NT2/D1 (cell line): ENCODE data around the gene TXLNG.

Experiments
- DNase-seq: peaks from one replicate; pipeline ENCODE4 v3.0.0-alpha.2; 2011; ENCODE audit warnings: low read depth, low spot score
- H3K27me3 ChIP-seq: 2 replicates; pipeline ENCODE4 v1.6.0; 2011; ENCODE audit warnings: mild to moderate bottlenecking; ENCODE audit not compliant: insufficient read length, insufficient read depth
- H3K36me3 ChIP-seq: 2 replicates; pipeline ENCODE4 v1.6.1; 2011; ENCODE audit warnings: mild to moderate bottlenecking, low read length, mixed read lengths; ENCODE audit not compliant: insufficient read depth, insufficient read length
- H3K4me1 ChIP-seq: 2 replicates; pipeline ENCODE4 v1.5.1; 2011; ENCODE audit not compliant: insufficient read depth, insufficient read length
- H3K4me3 ChIP-seq: 2 replicates; pipeline ENCODE4 v1.5.1; 2011; ENCODE audit warnings: low read depth; ENCODE audit not compliant: insufficient read length
- H3K9ac ChIP-seq: 2 replicates; pipeline ENCODE4 v1.6.0; 2011; ENCODE audit warnings: low read depth; ENCODE audit not compliant: insufficient read length
- H3K9me3 ChIP-seq: 2 replicates; pipeline ENCODE4 v1.5.1; 2011; ENCODE audit warnings: mild to moderate bottlenecking, low read length; ENCODE audit not compliant: insufficient read depth
- SUZ12 ChIP-seq: IDR thresholded peaks from 2 replicates; pipeline ENCODE4 v1.6.1; 2011; ENCODE audit not compliant: insufficient read length, insufficient read depth; ENCODE audit errors: extremely low read depth
- YY1 ChIP-seq: IDR thresholded peaks from 2 replicates; pipeline ENCODE4 v1.6.1; 2011; ENCODE audit not compliant: insufficient read length, insufficient read depth
- ZNF274 ChIP-seq: IDR thresholded peaks from 2 replicates; pipeline ENCODE4 v1.6.1; 2011; ENCODE audit warnings: mild to moderate bottlenecking, low read depth, low read length

Gene TXLNG

DNA sequence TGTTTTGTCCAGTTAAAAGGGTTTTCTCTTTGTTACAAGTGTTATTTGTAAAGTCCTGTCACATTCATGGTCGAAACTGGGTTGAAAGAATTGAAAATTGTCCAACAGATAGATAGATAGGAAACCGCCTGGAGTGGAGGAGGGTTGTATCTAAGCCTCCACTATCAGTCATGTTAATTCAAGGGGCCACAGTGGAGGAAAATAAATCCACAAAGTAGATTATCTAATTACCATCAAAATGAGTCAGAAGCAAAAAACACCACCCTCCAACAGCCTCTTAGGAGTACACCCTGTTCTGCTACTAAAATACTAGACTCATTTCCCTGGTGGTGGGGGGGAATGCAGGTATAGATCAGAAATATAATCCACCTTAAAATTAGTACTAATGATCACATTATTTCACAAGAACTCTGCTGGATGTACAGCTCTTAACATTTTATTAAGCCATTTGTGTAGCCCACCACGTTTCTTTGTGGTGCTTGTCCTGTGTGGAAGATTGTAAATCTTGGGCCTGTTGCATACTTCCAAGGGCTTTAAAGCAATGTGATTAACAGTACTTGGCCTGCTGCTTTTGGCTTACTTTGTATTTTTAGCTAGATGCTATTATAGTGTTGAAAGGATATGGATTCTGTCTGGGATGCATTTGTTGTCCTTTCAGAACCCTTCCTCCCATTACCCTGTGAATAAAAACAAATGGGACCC, 57.1 kb downstream of the TXLNG start:
- TF ChIP-seq YY1 (no peak), SUZ12 (no peak), ZNF274 (no peak)
- no peak for DNase-seq
- H3K9ac ChIP-seq, result no peak overlapping the region
- no peaks in the 10 kb centered on the region for H3K9me3 ChIP-seq
- H3K27me3 ChIP-seq, result no peaks in the 10 kb centered on the region
- H3K36me3 ChIP-seq, result peaks cover 82% of the 10 kb centered on the region
- no peak overlapping the region for H3K4me3 ChIP-seq
- H3K4me1 ChIP-seq, result peaks cover 2% of the 10 kb centered on the region

DNA sequence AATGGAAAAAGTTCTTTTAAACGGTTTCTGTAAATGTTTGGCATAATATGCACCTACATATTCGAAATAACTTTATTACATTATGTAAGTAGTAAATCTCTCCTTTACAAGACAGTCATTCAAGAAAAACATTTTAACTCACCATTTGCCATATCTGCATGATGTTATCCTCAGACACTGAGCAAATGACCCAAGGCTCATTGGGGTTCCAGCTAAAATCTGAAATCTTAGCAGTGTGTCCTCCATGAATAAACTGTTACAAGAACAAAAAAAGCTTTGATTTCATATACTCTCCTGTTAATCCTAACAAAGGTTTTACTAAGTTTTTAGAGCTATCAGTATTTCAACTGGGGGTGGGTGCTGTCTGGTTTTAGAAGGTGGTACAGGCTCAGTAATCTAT, 59.4 kb downstream of the TXLNG start:
- no peaks in the 10 kb centered on the region for H3K4me1 ChIP-seq
- no peak overlapping the region for H3K4me3 ChIP-seq
- TF ChIP-seq SUZ12 (no peak), YY1 (no peak), ZNF274 (no peak)
- H3K9me3 ChIP-seq, result no peaks in the 10 kb centered on the region
- H3K27me3 ChIP-seq, result no peaks in the 10 kb centered on the region
- no peak for DNase-seq
- H3K36me3 ChIP-seq, result peaks cover 83% of the 10 kb centered on the region
- no peak overlapping the region for H3K9ac ChIP-seq

- TF ChIP-seq SUZ12 (no peak), ZNF274 (no peak), YY1 (no peak)
- no peak for DNase-seq
- no peaks in the 10 kb centered on the region for H3K4me1 ChIP-seq
- H3K9ac ChIP-seq, result no peak overlapping the region
- no peaks in the 10 kb centered on the region for H3K27me3 ChIP-seq
- H3K36me3 ChIP-seq, result peaks cover 88% of the 10 kb centered on the region
- no peaks in the 10 kb centered on the region for H3K9me3 ChIP-seq
- no peak overlapping the region for H3K4me3 ChIP-seq
Measured at GRCh38 chrX:16848541-16848940, 62.3 kb downstream of the TXLNG start.

- Histone ChIP-seq H3K9me3 (0 out of 2 replicates have a peak, but pooled peaks cover 2% of the 10 kb centered on the region), H3K27me3 (no peaks in the 10 kb centered on the region), H3K9ac (no peak overlapping the region), H3K36me3 (peaks cover 80% of the 10 kb centered on the region), H3K4me3 (no peak overlapping the region), H3K4me1 (no peaks in the 10 kb centered on the region)
- DNase-seq, result no peak
- TF ChIP-seq YY1 (no peak), SUZ12 (no peak), ZNF274 (no peak)
Measured at GRCh38 chrX:16851421-16851820, 65.2 kb downstream of the TXLNG start.

GRCh38 chrX:16851827-16852226, 65.6 kb downstream of the TXLNG start:
- no peaks in the 10 kb centered on the region for H3K27me3 ChIP-seq
- peaks cover 80% of the 10 kb centered on the region for H3K36me3 ChIP-seq
- no peaks in the 10 kb centered on the region for H3K4me1 ChIP-seq
- DNase-seq, result no peak
- H3K9me3 ChIP-seq, result peaks cover 6% of the 10 kb centered on the region; the same call in 1 of the 2 replicates
- no peak for TF ChIP-seq SUZ12
- TF ChIP-seq ZNF274, result no peak
- no peak for TF ChIP-seq YY1
- no peak overlapping the region for H3K9ac ChIP-seq
- no peak overlapping the region for H3K4me3 ChIP-seq

DNA sequence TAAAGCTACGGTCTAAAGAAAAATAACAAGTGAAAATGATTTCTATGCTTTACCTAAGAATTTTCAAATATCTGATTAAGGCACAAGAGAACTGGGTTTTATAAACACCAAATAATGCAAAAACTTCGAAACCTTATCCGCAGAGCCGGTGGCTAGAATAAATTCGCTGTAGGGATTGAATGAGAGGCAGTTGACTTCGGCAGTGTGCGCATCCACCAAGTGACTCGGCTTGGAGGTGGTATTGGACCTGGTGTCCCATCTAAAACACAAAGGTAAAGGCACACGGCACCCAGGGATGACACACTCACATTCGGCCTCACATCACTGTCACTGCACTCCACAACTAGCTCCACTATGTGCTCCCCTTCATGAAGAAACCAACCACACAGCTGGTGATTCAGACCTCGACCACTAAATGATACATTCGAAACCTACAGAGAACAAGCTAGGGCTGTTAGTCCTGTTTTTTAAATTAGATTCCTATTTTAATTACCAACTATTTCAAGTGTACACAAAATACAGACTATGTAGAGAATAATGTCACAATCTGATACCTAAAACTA, 66.4 kb downstream of the TXLNG start:
- no peaks in the 10 kb centered on the region for H3K27me3 ChIP-seq
- H3K9ac ChIP-seq, result no peak overlapping the region
- H3K4me1 ChIP-seq, result no peaks in the 10 kb centered on the region
- peaks cover 15% of the 10 kb centered on the region for H3K9me3 ChIP-seq
- TF ChIP-seq ZNF274, result no peak
- no peak for TF ChIP-seq YY1
- TF ChIP-seq SUZ12, result no peak
- H3K36me3 ChIP-seq, result peaks cover 81% of the 10 kb centered on the region
- H3K4me3 ChIP-seq, result no peak overlapping the region
- no peak for DNase-seq

DNA sequence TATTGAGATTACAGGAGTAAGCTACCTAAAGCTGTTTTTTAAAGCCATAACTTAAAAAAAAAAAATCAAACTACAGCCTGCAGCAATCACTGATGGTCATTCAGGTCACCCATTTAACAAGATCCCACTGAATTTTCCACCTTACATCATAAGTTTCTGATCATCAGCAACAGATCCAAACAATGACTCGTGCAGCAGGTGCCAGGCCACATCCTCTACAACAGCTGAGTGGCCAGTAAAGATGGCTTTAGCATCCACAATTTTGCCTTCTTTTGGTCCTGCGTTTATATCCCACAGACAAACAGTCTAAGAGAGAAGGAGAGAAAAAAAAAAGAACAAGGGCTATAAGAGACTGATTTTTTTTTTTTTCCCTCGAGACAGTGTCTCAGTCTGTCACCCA, 67.3 kb downstream of the TXLNG start:
- Histone ChIP-seq H3K4me3 (no peak overlapping the region), H3K9me3 (peaks cover 22% of the 10 kb centered on the region), H3K27me3 (no peaks in the 10 kb centered on the region), H3K9ac (no peak overlapping the region), H3K36me3 (peaks cover 82% of the 10 kb centered on the region), H3K4me1 (no peaks in the 10 kb centered on the region)
- no peak for DNase-seq
- no peak for TF ChIP-seq YY1
- no peak for TF ChIP-seq SUZ12
- no peak for TF ChIP-seq ZNF274
